Mesendoderm (in vitro differentiated cells): ENCODE results near the gene DNAJC12.
"Not testable (repeated sequence)": the region's sequence is repeated elsewhere in the genome, so short reads cannot be mapped to it uniquely, and the experiment has no call there.

Source experiments
- DNase-seq: peaks from one replicate; pipeline ENCODE4 v3.0.0; 2013
- H2AK5ac ChIP-seq: 2 replicates; pipeline ENCODE4 v1.6.1; 2013; ENCODE audit warnings: low read length, inconsistent platforms
- H2BK120ac ChIP-seq: 2 replicates; pipeline ENCODE4 v1.6.1; 2013; ENCODE audit warnings: low read depth, mild to moderate bottlenecking, low read length, moderate library complexity, mixed read lengths
- H2BK15ac ChIP-seq: replicated peaks from 2 replicates; pipeline ENCODE4 v1.6.1; 2013; ENCODE audit warnings: low read depth, mild to moderate bottlenecking, moderate library complexity
- H2BK5ac ChIP-seq: 2 replicates; pipeline ENCODE4 v1.6.1; 2013; ENCODE audit warnings: low read length, inconsistent platforms
- H3K18ac ChIP-seq: 2 replicates; pipeline ENCODE4 v1.6.1; 2013; ENCODE audit warnings: mild to moderate bottlenecking, low read length, mixed read lengths
- H3K23ac ChIP-seq: one replicate; pipeline ENCODE4 v1.6.1; 2013; ENCODE audit warnings: low read length
- H3K27ac ChIP-seq: 2 replicates; pipeline ENCODE4 v1.5.1; 2013; ENCODE audit warnings: low read depth, mild to moderate bottlenecking, inconsistent platforms, low read length, moderate library complexity
- H3K27me3 ChIP-seq: 2 replicates; pipeline ENCODE4 v1.6.1; 2013; ENCODE audit warnings: low read length, control low read depth, mild to moderate bottlenecking, inconsistent platforms; ENCODE audit not compliant: insufficient read depth, poor library complexity
- H3K36me3 ChIP-seq: 2 replicates; pipeline ENCODE4 v1.6.1; 2013; ENCODE audit warnings: low read length, inconsistent platforms; ENCODE audit not compliant: control insufficient read depth, insufficient read depth
- H3K4ac ChIP-seq: one replicate; pipeline ENCODE4 v1.6.1; 2013; ENCODE audit warnings: low read depth, mild to moderate bottlenecking, low read length, moderate library complexity
- H3K4me1 ChIP-seq: 2 replicates; pipeline ENCODE4 v1.6.1; 2013; ENCODE audit warnings: low read depth, low read length, inconsistent platforms; ENCODE audit not compliant: control insufficient read depth
- H3K4me2 ChIP-seq: 2 replicates; pipeline ENCODE4 v1.6.1; 2013; ENCODE audit warnings: low read length
- H3K4me3 ChIP-seq: 2 replicates; pipeline ENCODE4 v1.5.1; 2013; ENCODE audit warnings: mild to moderate bottlenecking, low read length
- H3K56ac ChIP-seq: one replicate; pipeline ENCODE4 v1.6.1; 2013; ENCODE audit warnings: low read length
- H3K79me1 ChIP-seq: 2 replicates; pipeline ENCODE4 v1.6.1; 2013; ENCODE audit warnings: low read length, inconsistent platforms
- H3K79me2 ChIP-seq: 2 replicates; pipeline ENCODE4 v1.6.1; 2013; ENCODE audit warnings: mild to moderate bottlenecking, low read length; ENCODE audit not compliant: control insufficient read depth, insufficient read depth
- H3K9ac ChIP-seq: 2 replicates; pipeline ENCODE4 v1.6.1; 2013; ENCODE audit warnings: low read length, inconsistent platforms
- H4K5ac ChIP-seq: one replicate; pipeline ENCODE4 v1.6.1; 2013; ENCODE audit warnings: low read length
- H4K8ac ChIP-seq: one replicate; pipeline ENCODE4 v1.6.1; 2013; ENCODE audit warnings: low read depth, mild to moderate bottlenecking, control low read depth, low read length, moderate library complexity
- WGBS: extraction: QIAGEN DNeasy Blood & Tissue Kit; methylation state at CpG from one replicate; pipeline ENCODE4 v1.1.7; 2013; ENCODE audit warnings: low lambda C conversion rate, missing lambda C conversion rate; ENCODE audit not compliant: insufficient coverage; ENCODE audit errors: extremely low coverage; 5-methylcytosine and 5-hydroxymethylcytosine counted together

DNAJC12 gene

DNA sequence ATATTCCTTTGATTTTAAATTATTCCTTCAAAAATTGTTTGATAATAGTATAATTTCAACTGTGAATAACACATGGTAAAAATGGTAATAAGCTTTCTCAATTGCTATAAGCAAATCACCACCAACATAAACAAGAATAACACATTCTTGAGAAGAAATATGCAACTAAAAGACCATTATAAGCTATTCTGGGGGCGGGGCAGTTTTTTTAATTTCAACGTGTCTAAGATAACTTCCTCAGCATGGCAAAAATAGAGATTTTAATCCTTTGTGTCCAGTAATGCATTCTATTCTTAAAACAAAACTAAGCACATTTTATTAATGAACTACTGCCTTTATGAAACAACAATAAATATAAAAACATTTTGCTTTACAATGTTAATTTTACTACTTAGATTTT lies 1.5 kb downstream of the DNAJC12 start:
- Histone ChIP-seq H2AK5ac (no peak overlapping the region), H3K27me3 (no peaks in the 10 kb centered on the region), H3K9ac (no peak overlapping the region), H3K4ac (no peak overlapping the region), H2BK5ac (no peak overlapping the region), H3K36me3 (no peaks in the 10 kb centered on the region), H3K4me1 (no peaks in the 10 kb centered on the region), H2BK15ac (no peak overlapping the region), H2BK120ac (no peak overlapping the region), H3K4me3 (no peak overlapping the region), H3K18ac (no peak overlapping the region), H4K5ac (no peak overlapping the region), H3K79me2 (no peaks in the 10 kb centered on the region), H3K56ac (no peak overlapping the region), H4K8ac (no peak overlapping the region), H3K79me1 (no peaks in the 10 kb centered on the region), H3K4me2 (no peak overlapping the region), H3K23ac (no peak overlapping the region), H3K27ac (no peak overlapping the region)
- WGBS = no CpG with 5 or more reads among the region's 2 CpGs
- no peak for DNase-seq

DNA sequence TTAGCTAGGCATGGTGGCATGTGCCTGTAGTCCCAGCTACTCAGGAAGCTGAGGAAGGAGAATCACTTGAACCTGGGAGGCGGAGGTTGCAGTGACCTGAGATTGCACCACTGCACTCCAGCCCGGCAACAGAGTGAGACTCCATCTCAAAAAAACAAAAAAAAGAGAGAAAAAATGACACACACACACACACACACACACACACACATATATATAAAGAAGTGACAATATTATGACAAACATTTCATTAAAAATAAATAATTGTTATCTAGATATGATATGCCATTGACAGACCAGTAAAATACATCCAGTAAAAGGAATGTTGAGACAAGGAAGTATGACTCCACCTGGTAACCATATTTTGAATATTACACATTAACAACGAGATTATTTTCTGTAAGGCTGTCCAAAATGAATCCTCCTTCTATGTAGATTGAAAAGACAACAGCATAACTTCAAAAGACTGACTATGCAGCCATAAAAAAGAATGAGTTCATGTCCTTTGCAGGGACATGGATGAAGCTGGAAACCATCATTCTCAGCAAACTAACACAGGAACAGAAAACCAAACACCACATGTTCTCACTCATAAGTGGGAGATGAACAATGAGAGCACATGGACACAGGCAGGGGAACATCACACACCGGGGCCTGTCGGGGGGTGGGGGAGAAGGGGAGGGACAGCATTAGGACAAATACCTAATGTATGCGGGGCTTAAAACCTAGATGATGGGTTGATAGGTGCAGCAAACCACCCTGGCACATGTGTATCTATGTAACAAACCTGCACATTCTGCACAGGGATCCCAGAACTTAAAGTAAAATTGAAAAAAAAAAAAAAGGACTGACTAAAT lies 2.2 kb downstream of the DNAJC12 start:
- not testable (repeated sequence) for H3K4me3 ChIP-seq, H3K79me2 ChIP-seq

DNA sequence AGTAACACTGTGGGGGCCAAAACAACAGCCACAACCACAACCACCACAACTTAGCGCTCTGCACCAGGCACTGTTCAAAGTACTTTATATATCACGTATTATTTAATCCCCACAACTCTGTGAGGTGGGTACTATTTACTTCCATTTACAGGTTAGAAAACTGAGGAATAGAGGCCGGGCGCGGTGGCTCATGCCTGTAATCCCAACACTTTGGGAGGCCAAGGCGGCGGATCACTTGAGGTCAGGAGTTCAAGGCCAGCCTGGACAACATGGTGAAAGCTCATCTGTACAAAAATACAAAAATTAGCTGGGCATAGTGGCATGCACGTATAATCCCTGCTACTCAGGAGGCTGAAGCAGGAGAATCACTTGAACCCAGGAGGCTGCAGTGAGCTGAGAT lies 3.6 kb downstream of the DNAJC12 start:
- Histone ChIP-seq H3K4me2 (no peak overlapping the region), H3K36me3 (no peaks in the 10 kb centered on the region), H3K4me1 (no peaks in the 10 kb centered on the region), H4K8ac (no peak overlapping the region), H4K5ac (no peak overlapping the region), H3K18ac (no peak overlapping the region), H3K27ac (no peak overlapping the region), H2BK15ac (no peak overlapping the region), H3K79me2 (no peaks in the 10 kb centered on the region), H3K27me3 (no peaks in the 10 kb centered on the region), H2BK5ac (no peak overlapping the region), H3K23ac (no peak overlapping the region), H2AK5ac (no peak overlapping the region), H3K9ac (no peak overlapping the region), H3K56ac (no peak overlapping the region), H2BK120ac (no peak overlapping the region), H3K4me3 (no peak overlapping the region), H3K79me1 (no peaks in the 10 kb centered on the region), H3K4ac (no peak overlapping the region)
- DNase-seq = no peak
- WGBS = no CpG with 5 or more reads among the region's 8 CpGs

More for the DNA sequence above, 2.2 kb downstream of the DNAJC12 start:
- not testable (repeated sequence) for H2BK5ac ChIP-seq, H4K5ac ChIP-seq, H2BK15ac ChIP-seq, H3K27ac ChIP-seq, H3K4me1 ChIP-seq, H3K9ac ChIP-seq, H2AK5ac ChIP-seq, H3K79me1 ChIP-seq, H4K8ac ChIP-seq, H3K4me2 ChIP-seq, H3K56ac ChIP-seq, H3K27me3 ChIP-seq, H3K4ac ChIP-seq, H3K23ac ChIP-seq, DNase-seq, H3K36me3 ChIP-seq, H2BK120ac ChIP-seq, H3K18ac ChIP-seq
- no CpG with 5 or more reads among the region's 6 CpGs for WGBS

DNA sequence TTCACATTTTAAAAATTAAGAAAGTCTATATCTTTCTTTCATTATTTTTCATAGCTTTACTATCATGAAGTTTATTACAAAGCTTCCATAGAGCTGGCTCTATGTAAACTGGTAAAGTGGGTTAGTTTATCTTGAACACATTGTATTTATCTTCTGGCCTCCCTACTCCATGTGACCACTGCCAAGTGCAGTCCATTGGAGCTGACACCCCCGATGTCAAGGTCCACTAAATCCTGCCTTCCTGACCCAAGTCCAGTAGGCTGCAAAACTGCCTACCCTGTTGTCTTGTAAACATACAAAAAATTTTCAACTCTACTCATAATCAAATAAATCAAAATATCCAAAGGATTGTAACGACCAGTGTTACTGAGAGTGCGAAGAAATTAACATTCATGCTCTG lies 10.2 kb downstream of the DNAJC12 start:
- no peak overlapping the region for H4K8ac ChIP-seq
- H4K5ac ChIP-seq = no peak overlapping the region
- DNase-seq = no peak
- H2BK15ac ChIP-seq = no peak overlapping the region
- H3K4ac ChIP-seq = no peak overlapping the region
- no peak overlapping the region for H3K4me3 ChIP-seq
- no peak overlapping the region for H3K18ac ChIP-seq
- whole genome bisulfite sequencing = no CpG with 5 or more reads among the region's 3 CpGs
- H3K4me1 ChIP-seq = no peaks in the 10 kb centered on the region
- no peak overlapping the region for H3K4me2 ChIP-seq
- no peaks in the 10 kb centered on the region for H3K79me1 ChIP-seq
- no peak overlapping the region for H3K9ac ChIP-seq
- H3K56ac ChIP-seq = no peak overlapping the region
- H3K27ac ChIP-seq = no peak overlapping the region
- no peaks in the 10 kb centered on the region for H3K27me3 ChIP-seq
- no peak overlapping the region for H2BK5ac ChIP-seq
- no peaks in the 10 kb centered on the region for H3K79me2 ChIP-seq
- H2AK5ac ChIP-seq = no peak overlapping the region
- H2BK120ac ChIP-seq = no peak overlapping the region
- H3K23ac ChIP-seq = no peak overlapping the region
- H3K36me3 ChIP-seq = no peaks in the 10 kb centered on the region

DNA sequence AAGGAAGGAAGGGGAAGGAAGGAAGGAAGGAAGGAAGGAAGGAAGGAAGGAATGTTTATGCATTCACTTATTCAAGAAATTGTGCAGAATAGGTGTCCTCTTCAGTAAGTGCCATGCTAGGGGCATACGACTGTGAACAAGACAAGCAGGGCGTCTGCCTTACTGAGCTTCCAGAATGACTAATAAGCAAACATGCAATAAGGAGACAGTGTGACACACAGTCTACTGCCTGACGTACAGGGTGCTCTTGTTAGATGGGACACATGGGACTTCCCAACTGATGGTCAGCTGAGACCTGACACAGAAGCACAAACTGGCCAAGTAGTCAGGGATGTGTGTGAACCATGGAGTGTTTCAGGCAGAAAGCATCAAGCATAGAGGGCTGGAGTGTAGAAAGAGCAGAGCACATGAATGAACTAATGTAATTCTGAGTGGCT lies 18.2 kb downstream of the DNAJC12 start:
- Histone ChIP-seq H3K79me2 (no peaks in the 10 kb centered on the region), H2AK5ac (no peak overlapping the region), H3K23ac (no peak overlapping the region), H4K8ac (no peak overlapping the region), H3K27ac (no peak overlapping the region), H3K27me3 (no peaks in the 10 kb centered on the region), H4K5ac (no peak overlapping the region), H3K4me3 (no peak overlapping the region), H3K56ac (no peak overlapping the region), H3K36me3 (no peaks in the 10 kb centered on the region), H3K18ac (no peak overlapping the region), H3K79me1 (no peaks in the 10 kb centered on the region), H3K4ac (no peak overlapping the region), H2BK15ac (no peak overlapping the region), H3K4me1 (no peaks in the 10 kb centered on the region), H3K4me2 (no peak overlapping the region), H2BK5ac (no peak overlapping the region), H3K9ac (no peak overlapping the region), H2BK120ac (no peak overlapping the region)
- no CpG with 5 or more reads among the region's 3 CpGs for WGBS
- DNase-seq = no peak

DNA sequence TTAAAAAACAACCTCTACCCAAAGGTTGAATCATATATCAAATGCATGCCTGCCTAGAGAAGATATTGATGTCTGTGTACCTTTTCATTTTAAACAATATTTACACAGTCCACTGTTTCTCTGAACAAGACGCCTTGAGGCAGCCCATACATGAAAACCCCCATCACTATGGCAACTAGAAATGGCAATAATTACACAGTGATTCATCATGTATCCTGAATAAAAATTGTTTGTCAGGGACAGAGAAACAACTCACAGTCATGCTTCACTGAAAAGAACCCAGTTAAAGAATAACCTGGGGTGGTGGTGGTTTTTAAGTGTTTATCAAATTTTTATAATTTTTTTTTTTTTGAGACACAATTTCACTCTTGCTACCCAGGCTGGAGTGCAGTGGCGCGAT lies 19.7 kb downstream of the DNAJC12 start:
- no peak overlapping the region for H3K27ac ChIP-seq
- H3K4me1 ChIP-seq = no peaks in the 10 kb centered on the region
- no peak overlapping the region for H3K23ac ChIP-seq
- H3K4me3 ChIP-seq = no peak overlapping the region
- no CpG with 5 or more reads among the region's 3 CpGs for WGBS
- H3K4me2 ChIP-seq = no peak overlapping the region
- no peak overlapping the region for H2BK120ac ChIP-seq
- no peak overlapping the region for H3K18ac ChIP-seq
- no peak overlapping the region for H3K9ac ChIP-seq
- H4K8ac ChIP-seq = no peak overlapping the region
- no peak overlapping the region for H3K56ac ChIP-seq
- H2AK5ac ChIP-seq = no peak overlapping the region
- H3K79me1 ChIP-seq = no peaks in the 10 kb centered on the region
- no peaks in the 10 kb centered on the region for H3K79me2 ChIP-seq
- H3K4ac ChIP-seq = no peak overlapping the region
- H2BK15ac ChIP-seq = no peak overlapping the region
- no peak for DNase-seq
- H3K36me3 ChIP-seq = no peaks in the 10 kb centered on the region
- H2BK5ac ChIP-seq = no peak overlapping the region
- no peak overlapping the region for H4K5ac ChIP-seq
- no peaks in the 10 kb centered on the region for H3K27me3 ChIP-seq
